Bronchial epithelial cell (primary cell): ENCODE results near the gene CACNA1E. TPM values are rescaled to one million over a fixed set of nuclear protein-coding genes. Genes with fewer than 3 reads are reported as not detected.

Experiments
- DNase-seq: peaks from one replicate; pipeline ENCODE4 v3.0.0-alpha.2; 2010; ENCODE audit warnings: low read depth
- FAIRE-seq: peaks from 2 replicates; lab custom pipeline; 2011; peaks lifted over from hg19 to GRCh38; lab: Jason Lieb, UNC
- H3K27me3 ChIP-seq: 2 replicates; pipeline ENCODE4 v1.5.1; 2011; ENCODE audit warnings: low read length; ENCODE audit not compliant: control insufficient read depth, insufficient read depth
- H3K36me3 ChIP-seq: 2 replicates; pipeline ENCODE4 v1.5.1; 2011; ENCODE audit warnings: low read length; ENCODE audit not compliant: control insufficient read depth, insufficient read depth
- H3K4me3 ChIP-seq: 2 replicates; pipeline ENCODE4 v1.5.1; 2011; ENCODE audit warnings: mild to moderate bottlenecking, low read depth, low read length, control low read depth
- total RNA-seq: library from RNA; depleted of rRNA; stranded (reverse); fragments of >200 nt; gene quantifications from 2 replicates; pipeline ENCODE4 v1.2.1, GENCODE V29; 2014
- TF ChIP-seq, protein P1 (sequence below): IDR thresholded peaks from 2 replicates; pipeline ENCODE4 v1.5.1; 2011; ENCODE audit warnings: mild to moderate bottlenecking, moderate library complexity, low read length, control low read depth, inconsistent platforms; ENCODE audit not compliant: insufficient read depth, severe bottlenecking

The CACNA1E gene
- total RNA-seq, 1 donor from 2014 or later, result not detected

DNA sequence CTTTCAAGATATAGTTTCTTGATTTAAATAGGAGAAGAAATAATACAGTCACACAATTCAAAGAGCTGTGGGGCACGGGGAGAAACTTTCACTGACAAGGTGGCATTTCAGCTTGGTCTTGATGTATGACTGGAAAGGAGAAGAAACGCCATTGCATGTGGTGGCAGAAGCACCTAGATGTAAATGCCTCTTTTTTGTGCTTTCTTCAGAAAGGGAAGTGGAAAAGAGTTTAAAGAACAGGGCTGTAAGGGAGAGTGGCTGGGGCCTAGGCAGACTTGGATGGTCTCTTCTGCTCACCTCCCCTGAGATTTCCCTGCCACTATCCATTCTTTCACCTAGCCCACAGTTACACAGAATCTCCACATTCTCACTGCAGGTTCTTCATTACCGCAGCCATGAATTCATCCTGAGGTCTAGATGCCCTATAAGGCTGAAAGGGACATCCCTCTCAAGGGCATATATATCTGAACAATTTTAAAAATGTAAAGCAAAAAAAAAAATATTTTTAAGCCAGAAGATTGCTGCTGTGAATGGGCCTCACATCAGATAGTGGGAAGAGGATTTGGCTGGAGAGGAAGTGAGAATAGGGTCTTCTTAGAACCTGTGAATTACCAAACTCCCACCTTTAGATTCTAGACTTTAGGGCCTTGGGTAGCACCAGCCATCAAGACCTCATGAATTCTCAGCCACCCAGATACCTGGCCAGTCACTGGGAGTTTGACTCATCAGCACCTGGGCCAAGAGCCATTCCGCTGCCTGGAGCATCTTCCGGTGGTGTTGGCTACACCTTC, 23.4 kb downstream of the CACNA1E start:
- Histone ChIP-seq H3K4me3 (no peak overlapping the region), H3K36me3 (no peaks in the 10 kb centered on the region), H3K27me3 (no peaks in the 10 kb centered on the region)
- TF ChIP-seq, protein P1, sequence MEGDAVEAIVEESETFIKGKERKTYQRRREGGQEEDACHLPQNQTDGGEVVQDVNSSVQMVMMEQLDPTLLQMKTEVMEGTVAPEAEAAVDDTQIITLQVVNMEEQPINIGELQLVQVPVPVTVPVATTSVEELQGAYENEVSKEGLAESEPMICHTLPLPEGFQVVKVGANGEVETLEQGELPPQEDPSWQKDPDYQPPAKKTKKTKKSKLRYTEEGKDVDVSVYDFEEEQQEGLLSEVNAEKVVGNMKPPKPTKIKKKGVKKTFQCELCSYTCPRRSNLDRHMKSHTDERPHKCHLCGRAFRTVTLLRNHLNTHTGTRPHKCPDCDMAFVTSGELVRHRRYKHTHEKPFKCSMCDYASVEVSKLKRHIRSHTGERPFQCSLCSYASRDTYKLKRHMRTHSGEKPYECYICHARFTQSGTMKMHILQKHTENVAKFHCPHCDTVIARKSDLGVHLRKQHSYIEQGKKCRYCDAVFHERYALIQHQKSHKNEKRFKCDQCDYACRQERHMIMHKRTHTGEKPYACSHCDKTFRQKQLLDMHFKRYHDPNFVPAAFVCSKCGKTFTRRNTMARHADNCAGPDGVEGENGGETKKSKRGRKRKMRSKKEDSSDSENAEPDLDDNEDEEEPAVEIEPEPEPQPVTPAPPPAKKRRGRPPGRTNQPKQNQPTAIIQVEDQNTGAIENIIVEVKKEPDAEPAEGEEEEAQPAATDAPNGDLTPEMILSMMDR, result no peak
- FAIRE-seq, result no peak
- DNase-seq, result no peak

DNA sequence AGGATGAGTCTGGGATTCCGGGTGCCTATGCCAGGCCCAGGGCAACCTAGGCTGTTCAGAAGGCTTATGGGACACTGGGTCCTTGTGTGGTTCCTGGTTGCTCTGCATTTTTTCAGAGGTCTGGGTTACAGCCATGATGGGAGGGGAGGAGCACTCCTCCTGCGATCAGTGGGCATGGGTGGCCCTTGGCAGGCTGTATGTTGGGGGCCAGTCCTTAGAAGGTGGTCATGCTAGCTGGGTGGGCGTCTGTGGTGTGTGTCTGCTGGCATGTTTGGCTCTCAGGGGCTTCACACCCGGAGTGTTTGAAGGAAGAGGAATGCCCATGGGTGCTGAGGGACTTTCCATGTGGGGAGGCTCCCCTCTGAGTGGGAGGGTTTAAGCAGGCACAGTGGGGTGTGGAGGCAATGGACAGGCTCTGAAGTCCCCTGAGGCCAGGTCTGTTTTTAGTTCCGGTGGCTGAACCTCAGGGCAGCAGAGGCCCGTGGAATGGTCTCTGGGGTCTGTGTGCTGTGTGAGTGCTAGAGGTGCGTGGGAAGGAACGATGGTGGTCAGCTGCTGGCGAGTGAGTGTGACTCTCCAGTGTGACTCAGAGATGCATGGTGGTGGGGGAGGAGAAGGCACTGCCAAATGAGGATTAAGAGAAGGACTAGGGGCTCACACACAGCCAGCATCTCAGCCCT, 25.3 kb downstream of the CACNA1E start:
- no peaks in the 10 kb centered on the region for H3K36me3 ChIP-seq
- FAIRE-seq (no peak), DNase-seq (no peak)
- TF ChIP-seq, protein P1, result no peak
- no peaks in the 10 kb centered on the region for H3K27me3 ChIP-seq
- H3K4me3 ChIP-seq, result no peak overlapping the region

DNA sequence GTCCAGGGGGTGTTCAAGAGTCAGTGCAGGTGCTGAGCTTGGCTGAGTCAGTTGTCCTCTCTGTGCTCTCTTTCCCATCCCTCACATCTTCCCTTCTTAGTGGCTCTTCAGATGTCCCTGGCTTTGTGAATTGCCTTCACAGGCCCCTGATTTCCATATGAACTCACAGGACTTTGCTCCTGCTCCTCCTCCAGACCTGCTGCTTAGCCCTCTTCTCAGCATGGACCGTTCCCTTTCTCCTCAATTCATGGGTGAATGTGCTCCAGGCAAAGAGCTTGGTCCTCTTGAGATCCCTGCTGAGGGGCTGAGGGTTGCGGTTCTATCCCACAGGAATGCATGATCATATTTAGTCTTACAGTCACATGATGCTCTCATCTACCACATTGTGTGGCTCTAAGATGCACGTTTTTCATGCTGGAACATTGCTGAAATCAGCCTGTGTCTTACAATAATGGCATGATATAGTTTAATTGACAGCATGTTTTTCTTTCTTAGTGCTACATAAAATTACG, 30.5 kb downstream of the CACNA1E start:
- no peak for DNase-seq
- FAIRE-seq, result no peak
- TF ChIP-seq, protein P1, result no peak
- no peak overlapping the region for H3K4me3 ChIP-seq
- no peaks in the 10 kb centered on the region for H3K36me3 ChIP-seq
- no peaks in the 10 kb centered on the region for H3K27me3 ChIP-seq

DNA sequence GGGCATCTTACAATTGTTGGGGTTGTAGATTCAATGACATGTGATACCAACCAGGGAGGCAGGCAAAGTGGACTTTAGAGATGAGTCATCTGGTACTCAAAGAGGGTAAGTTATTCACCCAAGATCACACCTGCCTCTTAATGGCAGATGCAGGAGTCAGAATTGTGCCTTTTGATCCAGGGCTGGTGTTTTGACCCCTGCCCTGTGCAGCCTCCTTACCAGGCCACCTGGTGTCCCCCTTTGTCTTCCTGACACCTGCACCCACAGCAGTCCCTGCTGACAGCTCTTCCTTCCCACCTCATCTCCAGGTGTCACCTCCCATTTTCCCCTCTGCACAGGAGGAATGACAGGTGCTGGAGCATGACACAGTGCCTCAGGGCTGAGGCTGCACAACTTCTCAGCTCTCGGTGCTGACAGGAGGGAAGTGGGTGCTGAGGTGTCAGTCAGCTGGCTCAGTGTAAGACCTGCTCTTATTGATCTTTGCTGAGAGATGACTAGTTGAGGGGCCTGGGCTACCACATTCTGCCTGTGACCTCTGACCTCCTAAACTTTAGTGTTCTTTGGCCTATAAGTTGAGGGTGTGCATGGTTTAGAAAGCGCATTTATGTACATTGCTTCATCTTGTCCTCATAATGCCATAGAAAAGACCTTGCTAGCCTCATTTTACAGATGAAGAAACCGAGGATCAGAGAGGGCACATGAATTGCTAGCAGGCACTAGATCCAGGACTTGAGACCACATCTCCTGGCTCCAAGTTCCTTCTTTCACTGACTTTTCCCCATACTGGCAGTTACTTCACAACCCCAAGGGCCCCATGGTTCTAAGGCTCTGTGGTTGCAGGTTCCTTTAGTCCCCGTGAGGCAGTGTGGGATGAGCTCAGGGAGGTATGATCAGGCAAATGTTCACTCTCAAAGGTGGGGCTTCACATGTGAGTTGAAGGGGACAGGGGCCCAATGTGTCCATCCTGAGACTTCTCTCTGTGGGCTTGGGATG, 31.3 kb downstream of the CACNA1E start:
- Histone ChIP-seq H3K36me3 (no peaks in the 10 kb centered on the region), H3K4me3 (no peak overlapping the region), H3K27me3 (no peaks in the 10 kb centered on the region)
- TF ChIP-seq, protein P1, result no peak
- FAIRE-seq (no peak), DNase-seq (peak; percentile 4)

DNA sequence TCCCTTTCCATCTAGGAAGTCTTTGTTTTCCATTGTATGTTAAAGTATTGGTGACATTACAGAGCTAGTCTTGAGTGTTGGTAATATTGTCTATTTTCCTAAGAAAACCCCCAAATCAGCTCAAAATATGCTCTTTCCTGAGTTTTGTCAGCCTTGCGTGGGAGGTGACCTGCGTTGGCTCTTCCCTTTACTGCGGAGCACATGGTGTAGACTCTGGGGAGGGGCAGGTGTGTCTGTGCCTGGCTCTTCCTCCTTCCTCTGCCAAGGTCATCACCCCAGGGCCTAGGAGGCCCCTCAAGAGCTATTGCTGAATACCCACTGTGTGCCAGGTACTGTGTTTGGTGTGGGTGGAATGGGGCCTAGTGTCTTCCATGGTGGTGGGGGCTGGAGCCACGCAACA, 33.4 kb downstream of the CACNA1E start:
- no peak overlapping the region for H3K4me3 ChIP-seq
- TF ChIP-seq, protein P1, result no peak
- H3K36me3 ChIP-seq, result no peaks in the 10 kb centered on the region
- FAIRE-seq (no peak), DNase-seq (no peak)
- no peaks in the 10 kb centered on the region for H3K27me3 ChIP-seq
